ENCODE measurements around the gene ACOX2. TPM values are rescaled to one million over a fixed set of nuclear protein-coding genes. Genes with fewer than 3 reads are reported as not detected.

The ACOX2 gene
- total and polyA plus RNA-seq, 2 of the 13 experiments (the other 11 are each of a cell fraction or from before 2014, with no cell fraction given), result 42.6 to 98.5 TPM

DNA sequence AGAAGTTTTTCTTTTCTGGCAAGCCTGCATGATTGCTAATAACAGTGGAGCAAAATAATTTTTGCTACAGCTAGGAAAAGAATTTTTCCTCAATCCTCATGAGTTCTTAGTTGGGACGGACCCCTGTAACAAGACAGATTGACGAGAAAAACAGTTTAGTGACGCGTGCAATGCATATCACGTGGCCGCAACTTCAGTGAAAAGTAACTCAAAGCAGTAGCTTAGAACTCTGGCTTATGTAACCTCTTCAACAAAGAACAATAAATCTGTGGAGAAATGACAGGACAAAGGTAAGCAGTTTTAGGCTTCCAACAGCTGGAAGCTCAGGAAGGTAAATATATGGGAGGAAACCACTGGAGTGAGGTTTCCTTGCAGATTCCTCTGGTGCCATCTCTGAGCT lies 20.5 kb upstream of the ACOX2 start (continued):
- TF ChIP-seq JDP2 (CRISPR knock-in tag; IDR thresholded peaks at IDR 0.05; ENCODE audit: borderline replicate concordance), result no peak
- peak; percentile 43 for TF ChIP-seq FOXA3 (CRISPR knock-in tag; IDR thresholded peaks at IDR 0.05)
- no peak for TF ChIP-seq ZNF589 (CRISPR knock-in tag; conservative IDR thresholded peaks at IDR 0.05)
- TF ChIP-seq NCOR1 (IDR thresholded peaks at IDR 0.05; ENCODE audit: borderline replicate concordance, low read length), result no peak
- TF ChIP-seq SOX13 (IDR thresholded peaks at IDR 0.05), result peak; percentile 66; the same call in 1 of the 2 replicates
- peak in 1 of 2 experiments; percentile 96; a peak in 2 of 4 replicates for TF ChIP-seq SOX13 (CRISPR knock-in tag; conservative IDR thresholded peaks at IDR 0.05 in 1 of 2, IDR thresholded peaks at IDR 0.05 in 1 of 2)
- peak; percentile 86 for TF ChIP-seq TFAP4 (IDR thresholded peaks at IDR 0.05; ENCODE audit: borderline replicate concordance, low read depth)
- TF ChIP-seq, protein P1, sequence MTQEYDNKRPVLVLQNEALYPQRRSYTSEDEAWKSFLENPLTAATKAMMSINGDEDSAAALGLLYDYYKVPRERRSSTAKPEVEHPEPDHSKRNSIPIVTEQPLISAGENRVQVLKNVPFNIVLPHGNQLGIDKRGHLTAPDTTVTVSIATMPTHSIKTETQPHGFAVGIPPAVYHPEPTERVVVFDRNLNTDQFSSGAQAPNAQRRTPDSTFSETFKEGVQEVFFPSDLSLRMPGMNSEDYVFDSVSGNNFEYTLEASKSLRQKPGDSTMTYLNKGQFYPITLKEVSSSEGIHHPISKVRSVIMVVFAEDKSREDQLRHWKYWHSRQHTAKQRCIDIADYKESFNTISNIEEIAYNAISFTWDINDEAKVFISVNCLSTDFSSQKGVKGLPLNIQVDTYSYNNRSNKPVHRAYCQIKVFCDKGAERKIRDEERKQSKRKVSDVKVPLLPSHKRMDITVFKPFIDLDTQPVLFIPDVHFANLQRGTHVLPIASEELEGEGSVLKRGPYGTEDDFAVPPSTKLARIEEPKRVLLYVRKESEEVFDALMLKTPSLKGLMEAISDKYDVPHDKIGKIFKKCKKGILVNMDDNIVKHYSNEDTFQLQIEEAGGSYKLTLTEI (CRISPR knock-in tag; conservative IDR thresholded peaks at IDR 0.05), result no peak
- TF ChIP-seq ZNF720 (CRISPR knock-in tag; IDR thresholded peaks at IDR 0.05), result no peak
- no peak for TF ChIP-seq SOX6 (IDR thresholded peaks at IDR 0.05)
- TF ChIP-seq SOX6 (CRISPR knock-in tag; IDR thresholded peaks at IDR 0.05), result peak; percentile 87
- no peak for TF ChIP-seq ZNF780A (CRISPR knock-in tag; IDR thresholded peaks at IDR 0.05)
- TF ChIP-seq TCF7 (IDR thresholded peaks at IDR 0.05; ENCODE audit: low read depth), result peak; percentile 15; the same call in 1 of the 2 replicates
- peak; percentile 53; the same call in 1 of the 2 replicates for TF ChIP-seq HOXA5 (CRISPR knock-in tag; IDR thresholded peaks at IDR 0.05)
- TF ChIP-seq EHMT2 (IDR thresholded peaks at IDR 0.05; ENCODE audit: borderline replicate concordance, low read depth, low read length), result no peak
- no peak for TF ChIP-seq ZNF264 (CRISPR knock-in tag; IDR thresholded peaks at IDR 0.05)
- TF ChIP-seq IRF1 (CRISPR knock-in tag; IDR thresholded peaks at IDR 0.05; ENCODE audit: low read depth), result no peak
- 0 out of 2 replicates have a peak, but pooled peaks have one; percentile 27 for TF ChIP-seq CREB1 (IDR thresholded peaks at IDR 0.05)
- TF ChIP-seq CREB1 (CRISPR knock-in tag; IDR thresholded peaks at IDR 0.05), result no peak
- TF ChIP-seq, protein P2, sequence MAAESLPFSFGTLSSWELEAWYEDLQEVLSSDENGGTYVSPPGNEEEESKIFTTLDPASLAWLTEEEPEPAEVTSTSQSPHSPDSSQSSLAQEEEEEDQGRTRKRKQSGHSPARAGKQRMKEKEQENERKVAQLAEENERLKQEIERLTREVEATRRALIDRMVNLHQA (CRISPR knock-in tag; IDR thresholded peaks at IDR 0.05), result no peak
- TF ChIP-seq NCOA2 (CRISPR knock-in tag; IDR thresholded peaks at IDR 0.05), result 0 out of 2 replicates have a peak, but pooled peaks have one; percentile 31
- no peak for TF ChIP-seq ZNF776 (CRISPR knock-in tag; IDR thresholded peaks at IDR 0.05)
- no peak for TF ChIP-seq ZBTB3 (CRISPR knock-in tag; IDR thresholded peaks at IDR 0.05; ENCODE audit: borderline replicate concordance, low read depth)
- TF ChIP-seq BCL6 (CRISPR knock-in tag; IDR thresholded peaks at IDR 0.05), result 0 out of 2 replicates have a peak, but pooled peaks have one; percentile 28
- TF ChIP-seq ARNTL (CRISPR knock-in tag; IDR thresholded peaks at IDR 0.05), result peak; percentile 72; the same call in 1 of the 2 replicates
- TF ChIP-seq, protein P3, sequence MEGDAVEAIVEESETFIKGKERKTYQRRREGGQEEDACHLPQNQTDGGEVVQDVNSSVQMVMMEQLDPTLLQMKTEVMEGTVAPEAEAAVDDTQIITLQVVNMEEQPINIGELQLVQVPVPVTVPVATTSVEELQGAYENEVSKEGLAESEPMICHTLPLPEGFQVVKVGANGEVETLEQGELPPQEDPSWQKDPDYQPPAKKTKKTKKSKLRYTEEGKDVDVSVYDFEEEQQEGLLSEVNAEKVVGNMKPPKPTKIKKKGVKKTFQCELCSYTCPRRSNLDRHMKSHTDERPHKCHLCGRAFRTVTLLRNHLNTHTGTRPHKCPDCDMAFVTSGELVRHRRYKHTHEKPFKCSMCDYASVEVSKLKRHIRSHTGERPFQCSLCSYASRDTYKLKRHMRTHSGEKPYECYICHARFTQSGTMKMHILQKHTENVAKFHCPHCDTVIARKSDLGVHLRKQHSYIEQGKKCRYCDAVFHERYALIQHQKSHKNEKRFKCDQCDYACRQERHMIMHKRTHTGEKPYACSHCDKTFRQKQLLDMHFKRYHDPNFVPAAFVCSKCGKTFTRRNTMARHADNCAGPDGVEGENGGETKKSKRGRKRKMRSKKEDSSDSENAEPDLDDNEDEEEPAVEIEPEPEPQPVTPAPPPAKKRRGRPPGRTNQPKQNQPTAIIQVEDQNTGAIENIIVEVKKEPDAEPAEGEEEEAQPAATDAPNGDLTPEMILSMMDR (CRISPR knock-in tag; IDR thresholded peaks at IDR 0.05), result no peak
- TF ChIP-seq JUND (CRISPR knock-in tag; IDR thresholded peaks at IDR 0.05), result no peak
